ENCODE measurements around the gene LARGE1.

GRCh38 chr22:33807470-33807869, 112.8 kb downstream of the LARGE1 start:
- TF ChIP-seq, protein P1, sequence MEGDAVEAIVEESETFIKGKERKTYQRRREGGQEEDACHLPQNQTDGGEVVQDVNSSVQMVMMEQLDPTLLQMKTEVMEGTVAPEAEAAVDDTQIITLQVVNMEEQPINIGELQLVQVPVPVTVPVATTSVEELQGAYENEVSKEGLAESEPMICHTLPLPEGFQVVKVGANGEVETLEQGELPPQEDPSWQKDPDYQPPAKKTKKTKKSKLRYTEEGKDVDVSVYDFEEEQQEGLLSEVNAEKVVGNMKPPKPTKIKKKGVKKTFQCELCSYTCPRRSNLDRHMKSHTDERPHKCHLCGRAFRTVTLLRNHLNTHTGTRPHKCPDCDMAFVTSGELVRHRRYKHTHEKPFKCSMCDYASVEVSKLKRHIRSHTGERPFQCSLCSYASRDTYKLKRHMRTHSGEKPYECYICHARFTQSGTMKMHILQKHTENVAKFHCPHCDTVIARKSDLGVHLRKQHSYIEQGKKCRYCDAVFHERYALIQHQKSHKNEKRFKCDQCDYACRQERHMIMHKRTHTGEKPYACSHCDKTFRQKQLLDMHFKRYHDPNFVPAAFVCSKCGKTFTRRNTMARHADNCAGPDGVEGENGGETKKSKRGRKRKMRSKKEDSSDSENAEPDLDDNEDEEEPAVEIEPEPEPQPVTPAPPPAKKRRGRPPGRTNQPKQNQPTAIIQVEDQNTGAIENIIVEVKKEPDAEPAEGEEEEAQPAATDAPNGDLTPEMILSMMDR (IDR thresholded peaks at IDR 0.05; ENCODE audit: low read length) = no peak
- no peak for TF ChIP-seq EZH2 (IDR thresholded peaks at IDR 0.05; ENCODE audit: borderline replicate concordance, low read length)
